RPMI8226 (cell line): ENCODE measurements around the gene PSMB1.
"Not testable (repeated sequence)": the region's sequence is repeated elsewhere in the genome, so short reads cannot be mapped to it uniquely, and the experiment has no call there.

Experiments
- DNase-seq: peaks from one replicate; pipeline ENCODE4 v3.0.0-alpha.2; 2015

Gene PSMB1

GRCh38 chr6:170533792-170534191 lies 19.3 kb downstream of the PSMB1 start:
- no peak for DNase-seq

DNA sequence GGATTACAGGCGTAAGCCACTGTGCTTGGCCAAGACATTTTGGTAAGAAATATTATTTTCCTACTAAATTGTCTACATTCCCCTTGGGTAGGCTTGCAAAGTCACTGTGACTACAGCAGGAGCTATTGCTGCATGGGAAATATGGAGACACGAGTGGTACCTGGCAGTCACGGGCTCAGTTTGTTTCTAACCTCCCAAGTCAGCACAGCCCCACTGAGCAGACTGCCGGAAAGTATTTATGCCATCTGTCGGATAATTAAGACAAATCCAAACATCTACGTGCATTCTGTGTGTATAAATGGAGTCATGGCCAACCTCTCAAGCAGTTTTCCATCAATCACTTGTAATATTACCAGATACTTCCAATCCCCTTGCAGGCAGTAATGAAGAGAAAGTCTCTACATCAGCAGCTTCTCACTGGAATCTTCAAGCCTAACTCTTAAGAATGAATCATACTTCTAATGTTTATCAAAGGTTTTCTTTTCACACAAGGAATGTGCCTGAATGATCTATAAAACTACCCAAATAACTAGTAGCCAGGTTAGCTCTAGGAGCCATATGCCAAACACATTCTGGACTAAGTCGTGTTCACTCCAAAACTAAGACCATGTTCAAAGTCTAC lies 20.1 kb downstream of the PSMB1 start:
- no peak for DNase-seq

DNA sequence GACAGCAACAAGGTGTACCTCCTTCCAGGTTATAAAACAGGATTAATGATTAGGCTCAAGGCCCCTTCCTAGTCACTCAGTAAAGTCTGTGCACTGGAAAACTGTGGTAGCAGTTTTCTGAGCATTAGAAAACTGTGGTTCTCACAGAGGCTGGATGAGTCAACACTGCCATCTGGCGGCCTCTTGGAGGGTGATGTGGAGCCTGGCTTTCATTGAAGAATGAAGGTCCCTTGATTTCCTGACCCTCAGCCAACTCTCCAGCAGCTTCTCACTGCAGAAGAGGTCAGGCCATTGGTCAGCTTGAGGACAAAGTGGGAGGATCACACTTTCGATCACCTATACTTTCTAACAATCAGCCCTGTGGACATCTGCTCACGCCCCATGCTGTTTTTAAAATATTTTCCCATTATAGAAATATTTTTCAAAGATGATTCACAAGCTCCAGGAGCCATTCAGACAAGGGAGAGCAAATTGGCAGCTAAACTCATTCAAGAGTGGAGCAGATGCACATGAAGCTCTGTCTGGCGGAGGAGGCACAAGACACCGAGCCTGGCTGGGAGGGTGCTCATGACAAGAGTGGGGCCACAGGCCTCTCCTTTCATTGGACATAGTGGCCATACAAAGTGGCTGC lies 23.2 kb downstream of the PSMB1 start:
- DNase-seq: peak; percentile 78

GRCh38 chr6:170527995-170528394 lies 25.1 kb downstream of the PSMB1 start:
- DNase-seq: not testable (repeated sequence)

- DNase-seq: no peak
Measured at GRCh38 chr6:170525795-170526194, 27.3 kb downstream of the PSMB1 start.

- DNase-seq: no peak
Measured at GRCh38 chr6:170524172-170524502, 29.0 kb downstream of the PSMB1 start.

- DNase-seq: no peak
Measured at GRCh38 chr6:170523256-170524171, 29.6 kb downstream of the PSMB1 start.

DNA sequence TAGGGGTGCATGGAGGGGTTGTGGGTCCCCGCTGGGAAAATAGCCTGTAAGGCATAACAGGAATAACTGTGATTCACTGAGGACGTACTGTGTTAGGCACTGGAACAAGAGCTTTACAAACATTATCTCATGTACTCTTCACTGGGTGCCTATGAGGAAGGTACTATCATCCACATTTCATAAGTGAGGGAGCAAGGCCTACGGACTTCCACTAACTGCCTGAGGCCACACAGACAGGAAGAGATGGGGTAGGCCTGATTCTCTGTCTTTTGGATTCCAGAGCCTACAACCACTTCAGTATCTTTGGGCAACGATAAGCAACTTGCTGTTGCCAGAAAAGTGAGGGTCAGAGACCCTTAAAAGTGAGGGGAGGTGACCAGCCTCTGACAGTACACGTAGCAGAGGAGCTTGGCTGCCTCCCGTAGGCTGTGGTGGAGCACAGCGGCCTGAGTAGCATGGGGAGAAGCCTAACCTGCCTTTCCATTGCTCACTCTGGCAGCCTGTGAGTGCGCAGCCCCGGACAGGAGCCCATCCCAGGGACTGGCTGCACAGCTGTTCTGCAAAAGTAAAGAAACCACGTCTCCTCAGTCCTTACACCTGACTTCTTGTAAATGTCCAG lies 30.4 kb downstream of the PSMB1 start:
- no peak for DNase-seq

DNA sequence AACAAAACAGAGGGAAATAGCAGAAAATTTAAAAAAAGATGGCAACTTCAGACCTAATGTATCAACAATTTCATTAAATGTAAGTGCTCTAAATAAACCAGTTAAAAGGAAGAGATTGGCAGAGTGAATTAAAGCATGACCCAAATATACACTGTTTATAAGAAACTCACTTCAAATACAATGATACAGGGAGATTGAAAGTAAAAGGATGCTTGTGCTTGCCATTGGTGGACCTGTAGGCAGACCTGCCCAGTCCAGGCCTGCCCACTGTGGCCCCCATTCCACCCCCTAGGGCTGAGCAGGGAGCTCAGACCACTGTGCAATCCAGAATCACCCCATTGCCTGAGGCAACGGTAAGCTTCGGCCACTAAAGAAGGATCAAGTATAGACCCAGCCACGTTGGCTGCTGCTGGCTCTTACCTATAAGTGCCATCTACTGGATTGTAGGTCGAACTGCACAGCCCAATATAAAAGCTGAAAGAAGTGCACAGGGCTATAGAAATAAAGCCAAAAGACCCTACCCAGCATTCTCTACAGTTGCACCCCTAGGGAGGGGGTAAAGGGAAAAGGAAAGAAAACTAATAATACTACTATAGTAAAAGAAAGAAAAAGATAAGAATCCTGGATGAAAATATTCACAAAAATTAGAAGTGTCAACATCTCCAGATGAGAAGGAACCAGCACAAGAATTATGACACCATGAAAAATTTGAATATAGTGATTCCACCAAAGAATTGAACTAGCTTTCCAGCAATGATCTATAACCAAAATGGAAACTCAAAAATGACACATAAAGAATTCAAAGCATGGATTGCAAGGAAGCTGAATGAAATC lies 36.1 kb downstream of the PSMB1 start:
- peak; percentile 70 for DNase-seq

DNA sequence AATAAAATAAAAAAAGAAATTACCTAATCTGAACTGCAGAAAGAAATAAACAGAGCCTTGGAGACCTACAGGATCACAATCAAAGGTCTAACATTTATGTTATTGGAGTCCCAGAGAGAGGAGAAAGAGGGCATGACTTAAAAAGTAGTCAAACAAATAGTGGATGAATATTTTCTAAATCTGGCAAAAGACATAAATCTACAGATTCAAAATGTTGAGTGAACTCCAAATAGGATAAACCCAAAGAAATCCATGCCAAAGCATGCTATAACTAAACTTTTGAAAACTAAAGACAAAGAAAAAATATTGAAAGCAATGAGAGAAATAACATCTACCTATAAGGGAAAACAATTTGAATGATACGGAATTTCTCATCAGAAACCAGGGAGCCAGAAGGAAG lies 38.2 kb downstream of the PSMB1 start:
- DNase-seq: no peak

- no peak for DNase-seq
Measured at GRCh38 chr6:170512249-170512648, 40.9 kb downstream of the PSMB1 start.

- DNase-seq: no peak
Measured at GRCh38 chr6:170510631-170511030, 42.5 kb downstream of the PSMB1 start.

- no peak for DNase-seq
Measured at GRCh38 chr6:170509723-170510018, 43.4 kb downstream of the PSMB1 start.

- DNase-seq: not testable (repeated sequence)
Measured at GRCh38 chr6:170508892-170509722, 44.0 kb downstream of the PSMB1 start.

- DNase-seq: not testable (repeated sequence)
Measured at GRCh38 chr6:170508275-170508674, 44.8 kb downstream of the PSMB1 start.

DNA sequence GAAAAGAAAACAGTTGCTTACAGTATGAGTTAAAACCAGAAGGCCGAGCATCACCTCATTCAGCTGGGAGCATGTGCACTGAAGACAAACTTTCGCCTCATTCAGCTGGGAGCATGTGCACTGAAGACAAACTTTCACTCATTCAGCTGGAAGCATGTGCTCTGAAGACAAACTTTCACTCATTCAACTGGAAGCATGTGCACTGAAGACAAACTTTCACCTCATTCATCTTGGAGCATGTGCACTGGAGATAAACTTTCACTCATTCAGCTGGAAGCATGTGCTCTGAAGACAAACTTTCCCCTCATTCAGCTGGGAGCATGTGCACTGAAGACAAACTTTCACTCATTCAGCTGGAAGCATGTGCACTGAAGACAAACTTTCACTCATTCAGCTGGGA lies 45.4 kb downstream of the PSMB1 start:
- not testable (repeated sequence) for DNase-seq

GRCh38 chr6:170506446-170506845 lies 46.7 kb downstream of the PSMB1 start:
- DNase-seq: no peak

- DNase-seq: peak; percentile 10
Measured at GRCh38 chr6:170505306-170505705, 47.8 kb downstream of the PSMB1 start.

DNA sequence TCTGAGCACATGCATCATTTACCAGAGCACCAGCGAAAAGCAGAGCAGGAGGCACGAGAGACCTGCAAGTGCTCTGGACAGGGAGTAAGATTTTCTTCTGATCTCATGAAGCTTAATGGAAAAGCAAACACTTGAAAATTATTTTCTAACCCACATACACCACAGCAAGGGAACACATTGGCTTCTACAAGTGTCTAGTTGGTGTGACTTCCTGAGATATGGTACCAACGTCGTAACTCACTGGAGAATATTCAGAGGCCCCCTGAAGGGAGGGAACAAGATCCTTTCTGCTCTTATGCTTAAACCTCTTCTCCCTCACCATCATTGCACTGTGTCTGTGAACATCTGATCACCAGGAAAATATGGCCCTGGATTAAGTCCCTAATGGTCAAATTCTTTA lies 48.6 kb downstream of the PSMB1 start:
- no peak for DNase-seq

- DNase-seq: no peak
Measured at GRCh38 chr6:170503414-170503761, 49.7 kb downstream of the PSMB1 start.

DNA sequence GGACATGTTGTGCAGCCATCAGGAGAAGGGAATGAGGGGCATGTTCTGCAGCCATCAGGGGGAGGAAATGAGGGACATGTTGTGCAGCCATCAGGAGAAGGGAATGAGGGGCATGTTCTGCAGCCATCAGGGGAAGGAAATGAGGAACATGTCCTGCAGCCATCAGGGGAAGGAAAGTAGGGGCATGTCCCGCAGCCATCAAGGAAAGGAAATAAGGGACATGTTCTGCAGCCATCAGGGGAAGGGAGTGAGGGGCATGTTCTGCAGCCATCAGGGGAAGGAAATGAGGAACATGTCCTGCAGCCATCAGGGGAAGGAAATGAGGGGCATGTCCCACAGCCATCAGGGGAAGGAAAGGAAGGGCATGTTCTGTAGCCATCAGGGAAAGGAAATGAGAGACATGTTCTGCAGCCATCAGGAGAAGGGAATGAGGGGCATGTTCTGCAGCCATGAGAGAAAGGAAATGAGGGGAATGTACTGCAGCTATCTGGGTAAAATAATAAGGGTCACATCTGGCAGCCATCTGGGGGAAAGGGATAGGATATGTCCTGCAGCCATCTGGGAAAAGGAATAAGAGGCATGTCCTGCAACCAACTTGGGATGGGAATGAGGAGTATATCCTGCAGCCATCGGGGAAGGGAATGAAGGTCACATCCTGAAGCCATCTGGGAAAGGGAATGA lies 50.2 kb downstream of the PSMB1 start:
- DNase-seq: not testable (repeated sequence)
